ENCODE results near the gene CELA3A.

The CELA3A gene

DNA sequence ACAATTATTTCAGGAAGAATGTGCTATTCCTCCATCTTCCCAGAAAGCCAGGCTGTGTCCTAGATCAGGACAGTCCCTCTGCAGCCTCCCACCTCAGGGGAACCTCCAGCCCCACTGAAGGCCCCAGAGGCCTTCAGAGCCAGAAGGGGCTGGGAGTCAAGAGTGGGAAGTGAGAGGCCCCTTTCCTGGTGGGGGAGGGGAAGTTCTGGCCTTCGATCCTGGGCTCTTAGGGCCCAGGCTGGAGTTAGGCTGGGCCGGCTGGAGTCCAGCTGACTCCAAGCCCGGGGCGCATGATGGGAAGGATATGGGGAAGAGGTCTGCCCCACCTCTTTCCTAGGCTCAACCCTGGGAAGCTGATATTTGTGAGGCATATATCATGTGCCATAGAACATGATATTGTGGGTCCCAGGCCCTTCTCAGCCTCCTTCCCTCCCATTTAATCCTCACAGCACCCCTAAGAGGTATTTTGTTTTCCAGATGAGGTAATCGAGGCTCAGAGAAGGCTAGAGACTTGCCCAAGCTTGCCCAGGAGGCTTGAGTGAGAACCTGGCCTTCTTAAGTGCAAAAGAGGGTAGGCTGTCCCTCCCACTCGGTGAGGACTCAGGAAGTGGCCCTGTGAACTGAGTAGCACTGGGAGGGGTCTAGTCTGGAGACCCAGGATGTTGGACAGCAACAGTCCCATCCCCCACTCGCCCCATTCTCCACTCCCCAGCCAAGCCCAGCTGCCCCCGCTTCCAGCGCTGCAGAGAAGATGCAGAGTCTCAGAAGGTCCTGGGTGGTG is 45.8 kb upstream of the CELA3A start:
- no peaks in the 10 kb centered on the region for H3K79me2 ChIP-seq (ENCODE audit: insufficient read depth, low read length)
- H2AFZ ChIP-seq (ENCODE audit: low read depth, low read length), result no peak overlapping the region
- no peak overlapping the region for H3K9ac ChIP-seq (ENCODE audit: low read depth, low read length)
- ATAC-seq (ENCODE audit: insufficient read depth, low read depth) (no peak), DNase-seq (peak; percentile 10)
- H3K4me2 ChIP-seq (ENCODE audit: insufficient read depth, low read length), result no peak overlapping the region
- H3K27ac ChIP-seq (ENCODE audit: low read length), result no peak overlapping the region
- no peaks in the 10 kb centered on the region for H3K4me1 ChIP-seq (ENCODE audit: insufficient read depth, low read length)
- no peak overlapping the region for H3K4me3 ChIP-seq (ENCODE audit: low read depth in 1 of 2, low read length in 2 of 2)
- H3K36me3 ChIP-seq (ENCODE audit: insufficient read depth, low read length), result no peaks in the 10 kb centered on the region
- H3K9me3 ChIP-seq (ENCODE audit: insufficient read depth, low read length, severe bottlenecking), result no peaks in the 10 kb centered on the region
- peaks cover 4% of the 10 kb centered on the region for H3K27me3 ChIP-seq (ENCODE audit: insufficient read depth, low read length, poor library complexity)
- peaks cover 5% of the 10 kb centered on the region; the same call in 1 of the 2 replicates for H4K20me1 ChIP-seq (ENCODE audit: insufficient read depth, low read length)
- TF ChIP-seq EZH2 (IDR thresholded peaks at IDR 0.05; ENCODE audit: borderline replicate concordance, low read depth, low read length, severe bottlenecking) (no peak), CTCF (IDR thresholded peaks at IDR 0.05; ENCODE audit: borderline replicate concordance, extremely low read depth, low read length, poor library complexity, severe bottlenecking) (no peak)

DNA sequence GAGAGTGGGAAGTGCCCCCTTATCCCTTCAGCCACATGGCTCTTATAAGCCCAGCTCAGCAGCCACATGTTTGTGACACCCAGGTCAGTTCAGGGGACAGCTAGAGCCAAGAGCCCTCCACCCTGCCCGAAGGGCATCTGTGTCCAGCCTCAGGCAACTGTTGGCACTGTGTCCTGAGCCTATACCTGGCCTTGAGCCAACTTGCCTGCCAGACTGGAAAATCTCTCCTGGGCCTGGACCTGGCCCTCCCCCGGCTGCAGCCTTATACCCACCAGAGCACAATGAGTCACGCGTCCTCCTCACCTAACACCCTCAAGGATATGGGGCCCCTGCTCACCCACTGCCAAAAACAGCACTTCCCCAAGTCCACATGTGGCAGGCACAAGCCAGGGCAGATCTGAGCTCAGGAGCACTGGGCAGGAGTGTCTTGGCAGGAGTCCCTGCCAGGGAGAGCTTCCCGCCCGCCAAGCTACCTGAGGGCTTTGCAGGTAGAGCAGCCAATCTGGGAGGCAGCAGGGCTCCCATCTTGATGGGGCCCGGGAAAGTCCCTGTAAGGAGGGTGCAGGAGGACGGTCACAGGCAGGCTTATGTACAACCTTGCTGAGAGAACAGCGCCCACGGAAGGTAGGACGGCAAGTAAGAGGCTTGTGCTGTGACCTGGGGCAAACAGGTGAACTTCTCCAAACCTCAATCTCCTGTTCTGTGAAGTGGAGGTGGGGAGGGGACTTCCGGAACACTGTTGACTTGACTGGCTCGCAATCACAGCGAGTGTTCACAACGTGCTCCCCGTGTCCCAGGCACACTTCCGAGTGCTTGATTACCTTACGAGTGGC is 44.5 kb upstream of the CELA3A start:
- Histone ChIP-seq H3K36me3 (ENCODE audit: insufficient read depth, low read length) (no peaks in the 10 kb centered on the region), H3K27ac (ENCODE audit: low read length) (no peak overlapping the region), H3K4me3 (ENCODE audit: low read depth in 1 of 2, low read length in 2 of 2) (no peak overlapping the region), H3K27me3 (ENCODE audit: insufficient read depth, low read length, poor library complexity) (peaks cover 3% of the 10 kb centered on the region), H2AFZ (ENCODE audit: low read depth, low read length) (no peak overlapping the region), H4K20me1 (ENCODE audit: insufficient read depth, low read length) (peaks cover 5% of the 10 kb centered on the region; the same call in 1 of the 2 replicates), H3K4me1 (ENCODE audit: insufficient read depth, low read length) (no peaks in the 10 kb centered on the region), H3K9me3 (ENCODE audit: insufficient read depth, low read length, severe bottlenecking) (no peaks in the 10 kb centered on the region), H3K79me2 (ENCODE audit: insufficient read depth, low read length) (no peaks in the 10 kb centered on the region), H3K9ac (ENCODE audit: low read depth, low read length) (no peak overlapping the region), H3K4me2 (ENCODE audit: insufficient read depth, low read length) (no peak overlapping the region)
- DNase-seq, result no peak
- TF ChIP-seq CTCF (IDR thresholded peaks at IDR 0.05; ENCODE audit: borderline replicate concordance, extremely low read depth, low read length, poor library complexity, severe bottlenecking) (no peak), EZH2 (IDR thresholded peaks at IDR 0.05; ENCODE audit: borderline replicate concordance, low read depth, low read length, severe bottlenecking) (no peak)
- ATAC-seq (ENCODE audit: insufficient read depth, low read depth), result no peak

GRCh38 chr1:21961337-21961736 is 40.1 kb upstream of the CELA3A start:
- H2AFZ ChIP-seq (ENCODE audit: low read depth, low read length), result no peak overlapping the region
- no peaks in the 10 kb centered on the region for H3K4me1 ChIP-seq (ENCODE audit: insufficient read depth, low read length)
- no peaks in the 10 kb centered on the region for H3K36me3 ChIP-seq (ENCODE audit: insufficient read depth, low read length)
- H3K79me2 ChIP-seq (ENCODE audit: insufficient read depth, low read length), result no peaks in the 10 kb centered on the region
- H3K4me3 ChIP-seq (ENCODE audit: low read depth in 1 of 2, low read length in 2 of 2), result no peak overlapping the region
- DNase-seq (no peak), ATAC-seq (ENCODE audit: insufficient read depth, low read depth) (no peak)
- H3K27me3 ChIP-seq (ENCODE audit: insufficient read depth, low read length, poor library complexity), result no peaks in the 10 kb centered on the region
- H3K27ac ChIP-seq (ENCODE audit: low read length), result no peak overlapping the region
- TF ChIP-seq EZH2 (IDR thresholded peaks at IDR 0.05; ENCODE audit: borderline replicate concordance, low read depth, low read length, severe bottlenecking) (no peak), CTCF (IDR thresholded peaks at IDR 0.05; ENCODE audit: borderline replicate concordance, extremely low read depth, low read length, poor library complexity, severe bottlenecking) (no peak)
- peaks cover 5% of the 10 kb centered on the region; the same call in 1 of the 2 replicates for H4K20me1 ChIP-seq (ENCODE audit: insufficient read depth, low read length)
- no peaks in the 10 kb centered on the region for H3K9me3 ChIP-seq (ENCODE audit: insufficient read depth, low read length, severe bottlenecking)
- no peak overlapping the region for H3K9ac ChIP-seq (ENCODE audit: low read depth, low read length)
- no peak overlapping the region for H3K4me2 ChIP-seq (ENCODE audit: insufficient read depth, low read length)
